NCI-H510A treated with DMSO at 0.1 percent for 48 hours (cell line): ENCODE results near the gene GCSAM.
"Not testable (repeated sequence)": the region's sequence is repeated elsewhere in the genome, so short reads cannot be mapped to it uniquely, and the experiment has no call there.

Experiments used
- DNase-seq: peaks from one replicate; lab custom pipeline; 2025; lab: John Stamatoyannopoulos, UW

The GCSAM gene

DNA sequence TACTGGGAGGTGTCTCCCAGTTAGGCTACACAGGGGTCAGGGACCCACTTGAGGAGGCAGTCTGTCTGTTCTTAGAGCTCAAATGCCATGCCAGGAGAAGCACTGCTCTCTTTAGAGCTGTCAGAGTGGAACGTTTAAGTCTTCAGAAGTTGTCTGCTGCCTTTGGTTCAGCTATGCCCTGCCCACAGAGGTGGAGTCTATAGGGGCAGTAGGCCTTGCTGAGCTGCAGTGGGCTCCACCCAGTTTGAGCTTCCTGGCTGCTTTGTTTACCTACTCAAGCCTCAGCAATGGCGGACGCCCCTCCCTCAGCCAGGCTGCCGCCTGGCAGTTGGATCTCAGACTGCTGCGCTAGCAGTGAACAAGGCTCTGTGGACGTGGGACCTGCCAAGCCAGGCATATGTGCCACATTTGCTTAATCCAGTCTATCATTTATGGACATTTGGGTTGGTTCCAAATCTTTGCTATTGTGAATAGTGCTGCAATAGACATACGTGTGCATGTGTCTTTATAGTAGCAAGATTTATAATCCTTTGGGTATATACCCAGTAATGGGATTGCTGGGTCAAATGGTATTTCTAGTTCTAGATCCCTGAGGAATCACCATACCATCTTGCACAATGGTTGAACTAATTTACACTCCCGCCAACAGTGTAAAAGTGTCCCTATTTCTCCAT lies 60.5 kb downstream of the GCSAM start:
- DNase-seq: not testable (repeated sequence)
